Fibroblast of gingiva (primary cell): ENCODE measurements around the gene ZNF277.
"Not testable (repeated sequence)": the region's sequence is repeated elsewhere in the genome, so short reads cannot be mapped to it uniquely, and the experiment has no call there.

Experiments
- DNase-seq: peaks from one replicate; pipeline ENCODE4 v3.0.0-alpha.2; 2011; ENCODE audit warnings: low read depth

Gene ZNF277

DNA sequence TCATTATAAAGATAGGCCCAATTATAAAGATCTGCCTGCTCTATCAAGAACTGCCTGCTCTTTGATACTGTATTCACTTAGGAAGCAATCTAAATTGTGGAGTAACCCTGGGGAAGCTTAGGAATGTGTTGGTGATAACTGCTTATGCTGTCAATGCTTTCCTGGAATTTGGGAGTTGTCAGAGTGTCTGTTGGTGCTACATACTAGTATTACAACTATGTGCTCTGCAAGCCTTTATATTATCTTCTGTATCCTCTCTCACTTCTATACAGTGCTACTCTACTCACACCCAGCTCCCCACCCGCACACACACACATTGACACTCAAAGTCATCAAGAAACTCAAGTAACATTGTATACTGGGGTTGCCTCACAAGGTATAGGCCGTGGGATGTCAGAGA is 6.1 kb downstream of the ZNF277 start:
- DNase-seq, result no peak

DNA sequence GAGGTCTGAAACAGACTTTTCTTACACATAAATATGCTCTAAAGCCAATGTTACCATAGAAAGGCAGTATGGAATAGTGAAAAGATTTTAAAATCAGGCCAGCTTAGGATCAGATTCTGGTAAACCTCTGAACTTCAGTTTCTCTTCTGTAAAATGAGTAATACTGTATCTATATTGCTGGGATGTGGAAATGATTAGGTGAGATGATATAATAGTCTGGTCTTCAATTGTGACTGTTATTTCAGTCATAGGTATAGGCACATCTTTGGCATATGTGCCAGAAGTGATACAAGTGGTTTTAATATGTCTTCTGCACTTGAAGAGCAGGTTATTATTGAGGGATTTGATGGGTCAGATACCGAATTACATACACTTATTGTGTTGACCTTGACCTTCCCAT is 7.2 kb downstream of the ZNF277 start:
- DNase-seq, result no peak

DNA sequence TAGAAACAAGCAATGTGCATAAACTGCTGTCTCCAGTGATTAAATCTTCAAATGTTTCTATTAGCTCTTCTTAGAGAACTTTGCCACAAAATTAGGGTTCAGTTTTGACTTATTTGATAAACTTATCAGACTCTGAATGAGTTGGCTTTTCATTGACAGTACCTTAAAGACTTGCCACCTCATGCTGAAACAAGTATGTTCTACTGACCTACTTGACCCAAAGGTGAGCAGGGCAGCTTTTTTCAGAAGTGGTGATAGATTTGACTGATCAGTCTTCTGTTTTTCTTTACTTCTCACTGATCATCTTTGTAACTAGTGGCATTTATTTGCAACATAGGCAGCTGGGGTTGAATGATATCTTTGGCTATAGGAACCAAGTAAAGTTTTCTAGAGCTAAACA is 7.8 kb downstream of the ZNF277 start:
- no peak for DNase-seq

DNA sequence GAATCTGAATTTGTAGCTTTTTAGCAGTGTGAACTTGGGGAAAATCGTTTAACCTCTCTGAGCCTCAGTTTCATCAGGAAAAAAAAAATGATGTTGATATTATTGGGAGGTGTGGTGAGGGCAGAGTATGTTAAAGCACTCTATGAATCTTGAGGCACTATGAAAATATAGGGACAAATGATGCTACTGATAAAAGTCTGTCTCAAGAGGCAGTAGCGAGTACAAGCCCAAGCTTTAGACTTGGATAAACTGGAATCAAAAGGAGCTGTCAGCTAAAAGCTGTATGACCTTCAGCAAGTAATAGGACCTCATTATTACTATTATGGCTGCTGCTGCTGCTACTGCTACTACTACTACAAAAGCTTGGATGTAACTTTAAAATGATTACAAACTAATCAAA is 8.4 kb downstream of the ZNF277 start:
- DNase-seq, result no peak

DNA sequence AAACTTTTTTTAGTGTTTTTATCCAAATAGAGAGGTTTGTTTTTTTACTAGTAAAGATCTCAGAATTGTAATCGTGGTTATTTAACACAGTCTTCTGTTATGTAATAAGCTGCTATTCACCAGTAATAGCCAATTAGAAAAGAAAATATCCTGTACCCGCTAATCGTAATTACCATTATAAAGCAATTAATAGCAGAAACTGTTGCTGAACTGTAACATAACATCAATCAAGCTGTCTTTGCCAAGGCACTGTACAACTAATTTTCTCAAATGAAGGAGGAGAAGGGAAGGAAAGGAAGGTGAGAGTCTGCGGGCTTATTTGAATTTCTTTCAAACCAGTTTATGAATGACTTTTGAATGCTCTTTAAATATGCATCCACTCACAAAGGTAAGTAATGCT is 9.3 kb downstream of the ZNF277 start:
- no peak for DNase-seq

DNA sequence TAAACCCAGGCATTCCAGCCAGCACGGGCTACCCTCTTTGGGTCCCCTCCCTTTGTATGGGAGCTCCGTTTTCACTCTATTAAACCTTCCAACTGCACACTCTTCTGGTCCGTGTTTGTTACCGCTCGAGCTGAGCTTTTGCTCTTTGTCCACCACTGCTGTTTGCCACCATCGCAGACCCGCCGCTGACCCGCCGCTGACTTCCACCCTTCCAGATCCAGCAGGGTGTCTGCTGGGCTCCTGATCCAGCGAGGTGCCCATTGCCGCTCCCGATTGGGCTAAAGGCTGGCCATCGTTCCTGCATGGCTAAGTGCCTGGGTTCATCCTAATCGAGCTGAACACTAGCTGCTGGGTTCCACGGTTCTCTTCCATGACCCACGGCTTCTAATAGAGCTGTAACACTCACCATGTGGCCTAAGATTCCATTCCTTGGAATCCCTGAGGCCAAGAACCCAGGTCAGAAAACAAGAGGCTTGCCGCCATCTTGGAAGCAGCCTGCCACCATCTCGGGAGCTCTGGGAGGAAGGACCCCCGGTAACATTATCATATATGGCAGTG is 14.5 kb downstream of the ZNF277 start:
- no peak for DNase-seq

DNA sequence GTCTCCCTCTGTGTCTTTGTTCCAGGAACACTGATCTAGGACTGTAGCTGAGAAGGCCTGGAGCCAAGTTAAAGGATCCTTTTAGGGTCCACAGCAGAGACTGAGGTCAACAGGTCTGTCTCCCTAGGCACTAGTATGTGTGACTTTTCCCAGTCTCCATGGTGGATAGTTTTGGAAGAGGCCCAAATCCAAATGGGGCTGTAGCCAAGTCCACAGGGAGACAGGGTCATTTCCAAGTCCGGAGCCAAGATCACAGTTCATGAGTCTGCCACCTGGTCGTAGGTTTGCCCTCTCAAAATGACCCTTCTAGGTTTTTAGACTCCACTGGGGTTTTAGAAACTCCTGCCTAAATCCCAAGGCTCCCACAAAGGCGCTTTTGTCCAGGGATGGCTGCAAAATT is 16.8 kb downstream of the ZNF277 start:
- DNase-seq, result no peak

DNA sequence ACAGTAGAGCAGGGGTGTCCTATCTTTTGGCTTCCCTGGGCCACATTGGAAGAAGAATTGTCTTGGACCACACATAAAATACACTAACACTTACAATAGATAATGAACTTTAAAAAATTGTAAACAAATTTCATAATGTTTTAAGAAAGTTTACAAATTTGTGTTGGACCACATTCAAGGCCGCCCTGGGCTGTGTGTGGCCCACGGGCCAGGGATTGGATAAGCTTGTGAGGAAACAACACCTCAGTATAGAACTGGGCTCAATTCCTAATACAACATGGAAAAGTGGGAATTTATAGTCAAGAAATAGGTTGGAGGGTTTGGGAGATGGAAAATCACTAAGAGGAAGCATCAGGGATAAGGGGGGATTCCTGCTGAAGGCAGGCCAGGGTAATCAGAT is 17.7 kb downstream of the ZNF277 start:
- no peak for DNase-seq

DNA sequence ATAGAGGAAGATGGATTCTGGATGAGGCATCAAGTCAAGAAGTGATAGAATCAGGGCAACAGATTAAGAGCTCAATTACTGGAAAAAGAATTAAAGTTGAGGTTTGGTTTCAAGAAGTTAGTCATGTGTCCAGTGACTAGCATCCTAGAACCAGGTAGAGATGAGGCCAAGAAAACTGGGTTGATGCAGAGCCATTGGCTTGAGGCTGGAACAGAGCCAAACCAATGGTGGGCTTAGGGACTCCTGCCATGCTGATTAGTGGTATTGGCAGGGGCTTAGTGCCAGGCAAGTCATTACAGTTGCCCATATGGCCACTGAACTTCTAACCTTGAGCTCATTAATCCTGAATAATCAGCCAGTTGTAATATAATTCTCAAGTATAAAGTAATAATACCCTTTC is 18.5 kb downstream of the ZNF277 start:
- no peak for DNase-seq

DNA sequence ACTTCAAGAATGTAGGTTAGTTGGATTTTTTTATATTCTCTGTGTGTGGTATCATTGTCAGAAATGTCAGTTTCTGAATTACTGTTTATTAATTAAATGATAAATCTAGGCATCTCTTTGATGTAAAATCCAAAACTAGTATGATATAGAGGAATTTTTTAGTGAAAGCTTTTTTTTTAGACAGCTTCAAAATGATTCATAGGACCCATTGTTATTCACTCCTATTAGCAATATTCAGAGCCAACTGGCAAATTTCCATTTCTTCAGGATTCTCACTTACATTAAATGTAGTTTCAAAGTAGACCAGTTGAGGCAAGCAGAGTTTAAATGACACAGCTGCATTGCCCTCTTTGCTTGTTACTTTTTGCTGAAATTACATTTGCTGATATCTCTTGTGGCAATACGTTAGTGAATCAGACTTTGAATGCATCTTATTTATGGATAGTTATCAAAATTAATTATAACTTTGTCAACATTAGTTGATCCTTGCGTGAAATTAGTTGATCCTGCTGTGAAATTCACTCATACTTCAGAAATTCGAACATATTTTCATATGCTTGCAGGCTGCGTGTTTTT is 20.3 kb downstream of the ZNF277 start:
- no peak for DNase-seq

DNA sequence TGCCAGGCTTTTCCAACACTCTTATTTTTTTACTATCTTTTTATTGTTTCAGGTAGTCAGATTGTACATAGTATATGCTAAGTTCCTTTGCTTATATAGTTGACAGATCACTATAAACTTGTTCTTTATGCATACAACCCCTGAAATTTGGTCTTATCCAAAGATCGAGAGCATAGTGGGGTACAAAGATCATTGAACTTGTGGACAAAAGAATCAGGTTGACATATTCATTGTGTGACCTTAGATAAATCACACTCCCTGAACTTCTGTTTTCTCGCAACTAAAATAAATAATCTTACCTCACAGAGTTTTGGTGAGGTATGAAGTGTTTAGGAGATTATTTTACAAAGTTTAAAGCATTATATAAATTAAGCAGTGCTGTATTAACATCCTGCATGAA is 22.1 kb downstream of the ZNF277 start:
- DNase-seq, result no peak

DNA sequence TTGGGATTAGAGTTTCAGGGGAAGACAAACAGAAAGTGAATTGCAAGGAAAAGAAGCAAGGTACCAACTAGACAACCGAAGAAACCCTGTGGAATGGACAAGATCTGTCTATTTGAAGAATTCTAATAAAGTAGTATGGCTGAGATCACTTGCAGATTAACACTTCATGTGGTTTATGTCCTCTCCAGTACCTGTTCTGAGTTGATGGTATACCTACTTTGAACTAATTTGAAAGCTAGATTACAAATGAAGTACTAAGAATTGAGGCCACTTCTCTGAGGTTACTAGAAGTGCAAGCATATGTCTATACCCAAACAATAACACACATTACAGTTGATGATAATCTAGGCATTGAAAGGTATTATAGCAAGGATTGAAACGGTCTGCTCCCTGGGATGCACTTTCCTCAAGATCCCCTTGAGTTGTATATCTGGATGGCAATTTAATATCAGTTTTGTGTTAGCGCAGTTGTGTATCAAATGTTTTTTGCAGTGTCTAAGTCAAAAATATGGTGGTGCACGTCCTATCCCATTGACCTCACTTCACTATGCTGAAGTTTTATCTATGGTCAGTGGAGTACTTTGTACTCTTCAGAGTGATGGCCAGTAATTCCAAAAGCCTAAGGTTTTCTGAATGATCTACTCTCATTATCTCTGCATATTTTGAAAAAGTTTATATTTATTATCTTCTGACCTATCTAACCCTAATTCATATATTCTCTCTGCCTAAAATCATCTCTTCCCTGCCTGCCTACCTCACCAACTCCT is 25.9 kb downstream of the ZNF277 start:
- DNase-seq, result no peak

DNA sequence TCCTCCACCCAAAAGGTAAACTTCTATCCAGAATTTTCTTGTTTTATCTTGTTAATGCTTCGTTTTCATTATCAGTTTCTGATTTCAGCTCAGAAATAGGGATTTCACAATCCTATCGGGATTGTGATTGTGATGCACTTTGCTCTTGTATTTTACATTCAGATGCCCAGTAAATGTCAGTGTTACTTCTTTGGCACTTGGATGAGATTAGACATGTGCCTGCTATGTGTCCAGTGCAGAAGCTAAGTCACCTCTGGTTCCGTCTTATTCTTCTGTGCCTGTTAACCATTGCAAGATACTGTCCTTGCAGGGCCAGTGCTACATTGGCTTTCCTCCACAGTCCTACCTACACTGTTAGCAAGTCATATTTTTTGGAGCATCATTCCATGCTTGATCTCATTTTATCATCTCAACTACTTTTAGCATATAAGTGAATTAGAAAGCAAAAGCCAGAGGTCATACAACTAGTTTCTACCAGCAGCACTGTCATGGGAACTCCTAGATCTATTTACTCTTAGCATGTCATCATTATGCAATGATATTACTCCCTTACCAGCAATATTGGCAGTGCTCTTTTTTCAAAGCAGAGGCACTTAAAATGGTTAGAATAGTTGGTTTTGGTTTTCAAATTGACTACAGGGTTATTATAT is 26.7 kb downstream of the ZNF277 start:
- DNase-seq, result peak; percentile 9

DNA sequence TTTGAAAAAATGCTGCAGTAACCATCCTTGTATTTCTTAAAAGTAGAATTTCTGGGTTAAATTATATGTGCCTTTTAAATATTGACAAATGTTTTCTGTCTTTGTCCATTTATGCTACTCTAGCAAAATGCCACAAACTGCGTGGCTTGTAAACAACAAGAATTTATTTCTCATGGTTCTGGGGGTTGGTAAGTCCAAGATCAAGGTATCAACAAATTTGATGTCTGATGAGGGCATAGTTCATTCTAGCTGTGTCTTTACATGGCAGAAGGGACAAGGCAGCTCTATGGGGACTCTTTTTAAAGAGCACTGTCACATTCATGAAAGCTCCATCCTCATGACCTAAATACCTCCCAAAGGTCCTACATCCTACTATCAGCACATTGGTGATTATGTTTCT is 27.7 kb downstream of the ZNF277 start:
- no peak for DNase-seq

DNA sequence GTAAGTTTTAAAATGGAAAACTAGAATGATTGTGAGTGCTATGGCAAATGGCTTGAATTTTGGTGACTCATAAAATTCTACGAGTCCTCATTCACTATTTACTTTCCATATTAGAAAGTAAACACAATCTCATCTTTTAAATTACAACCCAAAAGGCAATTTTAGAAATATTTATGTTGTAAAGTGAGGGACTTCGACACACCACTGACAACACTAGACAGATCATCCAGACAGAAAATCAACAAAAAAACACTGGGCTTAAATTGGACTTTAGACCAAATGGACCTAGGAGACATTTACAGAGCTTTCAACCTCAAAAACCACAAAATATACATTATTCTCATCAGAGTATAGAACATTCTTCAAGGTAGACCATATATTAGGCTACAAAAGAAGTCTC is 30.1 kb downstream of the ZNF277 start:
- no peak for DNase-seq

DNA sequence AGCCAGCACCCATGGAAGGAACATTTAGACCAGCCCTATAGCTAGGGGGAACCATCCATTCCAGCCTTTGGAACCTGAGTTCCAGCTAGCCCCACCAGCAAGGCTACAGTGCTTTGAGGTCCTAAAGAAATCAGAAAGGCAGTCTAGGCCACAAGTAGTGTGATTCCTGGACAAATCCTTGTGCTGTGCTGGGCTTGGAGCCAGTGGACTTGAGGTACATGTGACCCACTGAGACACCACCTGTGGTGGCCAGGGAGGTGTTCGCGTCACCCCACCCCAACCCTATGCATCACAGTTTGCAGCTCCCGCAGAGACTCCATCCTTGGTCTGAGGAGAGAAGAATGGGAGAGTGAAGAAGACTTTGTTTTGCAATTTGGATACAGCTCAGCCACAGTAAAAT is 31.8 kb downstream of the ZNF277 start:
- no peak for DNase-seq

DNA sequence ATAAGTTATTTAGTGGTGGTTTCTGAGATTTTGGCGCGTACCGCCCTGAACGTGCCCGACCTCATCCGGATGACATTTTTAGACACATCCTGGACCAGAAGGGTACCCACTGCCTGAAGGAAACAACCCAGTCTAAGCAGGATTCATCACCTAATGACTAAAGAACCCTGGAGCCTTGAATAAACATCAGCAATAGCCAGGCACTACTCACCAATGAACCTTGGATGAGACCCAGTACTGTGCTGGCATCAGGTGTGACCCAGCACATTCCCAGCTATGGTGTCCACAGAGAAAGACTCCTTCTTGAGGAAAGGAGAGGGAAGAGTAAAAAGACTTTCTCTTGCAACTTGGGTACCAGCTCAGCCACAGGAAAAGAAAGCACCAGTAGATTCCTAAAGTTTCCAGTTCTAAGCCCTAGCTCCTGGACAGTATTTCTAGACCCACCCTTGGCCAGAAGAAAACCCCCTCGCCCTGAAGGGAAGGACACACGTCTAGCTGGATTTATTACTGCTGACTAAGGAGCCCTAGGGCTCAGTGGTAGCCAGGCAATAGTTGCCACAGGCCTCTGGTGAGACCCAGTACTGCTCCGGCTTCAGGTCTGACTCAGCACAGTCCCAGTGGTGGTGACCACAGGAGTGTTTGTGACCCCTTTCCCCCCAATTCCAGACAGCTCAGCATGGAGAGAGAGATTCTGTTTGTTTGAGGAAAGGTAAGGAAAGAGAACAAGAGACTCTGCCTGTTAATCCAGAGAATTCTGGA is 32.5 kb downstream of the ZNF277 start:
- DNase-seq, result no peak

DNA sequence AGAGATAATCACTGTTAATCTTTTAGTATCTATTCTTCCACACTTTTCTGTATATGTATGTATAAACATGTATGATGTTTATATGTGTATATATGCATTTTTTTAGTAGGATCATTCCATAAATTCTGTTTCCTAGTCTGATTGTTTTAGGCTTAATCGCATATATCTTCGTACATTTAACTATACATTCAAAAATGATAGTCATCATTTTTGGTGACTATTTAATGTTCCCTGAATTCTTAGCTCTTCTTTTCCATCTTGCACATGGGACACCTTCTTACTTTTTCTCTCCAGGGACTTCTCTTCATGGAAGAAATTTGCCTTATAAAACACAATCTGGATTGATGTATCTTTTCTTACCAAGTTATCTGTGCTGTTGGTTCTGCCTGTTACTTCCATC is 42.1 kb downstream of the ZNF277 start:
- DNase-seq, result no peak

DNA sequence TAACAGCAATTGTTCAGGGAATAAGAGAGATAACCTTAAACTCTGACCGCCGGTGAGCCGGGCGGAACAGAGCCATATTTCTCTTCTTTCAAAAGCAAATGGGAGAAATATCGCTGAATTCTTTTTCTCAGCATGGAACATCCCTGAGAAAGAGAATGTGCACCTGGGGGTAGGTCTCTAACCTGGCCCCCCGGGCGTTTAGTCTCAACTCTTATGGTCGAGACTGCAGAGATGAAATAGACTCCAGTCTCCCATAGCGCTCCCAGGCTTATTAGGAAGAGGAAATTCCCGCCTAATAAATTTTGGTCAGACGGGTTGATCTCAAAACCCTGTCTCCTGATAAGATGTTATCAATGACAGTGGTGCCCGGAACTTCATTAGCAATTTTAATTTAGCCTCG is 43.5 kb downstream of the ZNF277 start:
- DNase-seq, result not testable (repeated sequence)

DNA sequence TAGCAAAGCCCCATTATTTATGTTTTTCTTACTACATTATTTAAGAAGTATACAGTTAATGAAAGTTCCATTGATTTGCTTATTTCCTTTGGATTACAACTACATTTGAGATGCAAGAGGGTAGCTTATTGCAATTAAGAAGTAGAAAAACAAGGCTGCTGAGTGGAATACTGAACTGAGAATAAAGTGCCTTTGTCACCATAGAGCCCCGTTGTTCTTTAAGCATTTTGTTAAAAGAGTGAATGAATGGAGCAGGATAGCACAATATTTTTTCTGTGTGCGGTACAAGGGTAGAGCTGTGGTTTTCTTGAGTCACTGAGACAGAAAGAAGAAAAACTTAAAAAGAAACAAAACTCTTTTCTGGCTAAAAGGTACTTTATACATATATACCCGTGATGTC is 45.6 kb downstream of the ZNF277 start:
- no peak for DNase-seq

DNA sequence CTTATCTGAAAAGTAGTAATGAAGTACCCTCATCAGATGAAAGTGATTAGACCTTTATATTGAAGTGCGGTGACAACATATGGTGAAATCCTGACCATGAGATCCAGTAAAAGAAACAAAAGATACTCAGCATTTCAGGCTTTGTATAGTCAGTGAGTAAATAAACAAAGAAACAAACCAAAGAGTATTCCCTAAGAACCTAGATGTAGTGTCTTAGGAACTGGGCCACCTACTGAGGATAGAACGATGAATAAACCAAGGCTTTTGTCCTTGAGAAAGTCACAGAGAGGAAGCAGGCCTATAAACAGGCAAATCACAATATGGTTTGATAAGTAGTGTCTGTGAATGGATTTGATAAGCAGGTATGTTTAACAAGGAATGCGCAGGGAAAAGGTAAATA is 46.2 kb downstream of the ZNF277 start:
- no peak for DNase-seq

DNA sequence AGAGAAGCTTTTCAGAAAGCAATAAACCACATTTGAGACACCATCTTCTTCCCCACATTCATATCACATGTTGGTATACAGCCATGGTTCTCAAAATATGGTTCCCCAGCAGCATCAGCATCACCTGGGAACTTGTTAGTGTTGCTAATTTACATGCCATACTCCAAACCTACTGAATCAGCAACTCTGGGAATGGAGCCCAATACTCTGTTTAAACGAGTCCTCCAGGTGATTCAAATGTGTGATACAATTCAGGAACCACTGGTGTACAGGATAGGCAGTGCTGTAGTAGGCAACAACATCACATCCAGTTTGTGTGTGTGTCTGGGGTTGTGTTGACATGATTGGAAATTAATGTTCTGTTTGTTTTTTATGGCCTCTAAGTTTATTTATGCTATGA is 47.7 kb downstream of the ZNF277 start:
- no peak for DNase-seq
